Choroid plexus epithelial cell (primary cell): Measurements from ENCODE around the gene CTDSP1.

Experiments used
- DNase-seq: peaks from one replicate; pipeline ENCODE4 v3.0.0-alpha.2; 2010; ENCODE audit warnings: low read depth
- H3K4me3 ChIP-seq: 2 replicates; pipeline ENCODE4 v1.5.1; 2011; ENCODE audit warnings: low read depth, mild to moderate bottlenecking, control low read depth, low read length, moderate library complexity
- CTCF ChIP-seq: conservative IDR thresholded peaks from 2 replicates; pipeline ENCODE4 v1.5.1; 2011; ENCODE audit warnings: low read depth, mild to moderate bottlenecking, control low read depth, inconsistent platforms, low read length, moderate library complexity

The CTDSP1 gene

GRCh38 chr2:218391202-218391601 lies 8.5 kb upstream of the CTDSP1 start:
- TF ChIP-seq CTCF: no peak
- no peak for DNase-seq
- no peak overlapping the region for H3K4me3 ChIP-seq

GRCh38 chr2:218392459-218392858 lies 7.2 kb upstream of the CTDSP1 start:
- no peak for DNase-seq
- no peak for TF ChIP-seq CTCF
- H3K4me3 ChIP-seq: no peak overlapping the region

GRCh38 chr2:218392891-218393462 lies 6.7 kb upstream of the CTDSP1 start:
- TF ChIP-seq CTCF: no peak
- H3K4me3 ChIP-seq: no peak overlapping the region
- DNase-seq: no peak

- no peak for DNase-seq
- TF ChIP-seq CTCF: no peak
- H3K4me3 ChIP-seq: no peak overlapping the region
Observed at GRCh38 chr2:218393750-218394290, 5.8 kb upstream of the CTDSP1 start.

- H3K4me3 ChIP-seq: no peak overlapping the region
- peak; percentile 31 for DNase-seq
- TF ChIP-seq CTCF: no peak
Observed at GRCh38 chr2:218394298-218395089, 5.2 kb upstream of the CTDSP1 start.

- H3K4me3 ChIP-seq: no peak overlapping the region
- DNase-seq: no peak
- no peak for TF ChIP-seq CTCF
Observed at GRCh38 chr2:218395090-218395444, 4.6 kb upstream of the CTDSP1 start.

GRCh38 chr2:218395456-218395825 lies 4.2 kb upstream of the CTDSP1 start:
- DNase-seq: no peak
- no peak for TF ChIP-seq CTCF
- H3K4me3 ChIP-seq: peak overlapping the region; percentile 82
